SK-N-SH treated with all-trans-retinoic acid at 6 μM for 48 hours (cell line): ENCODE measurements around the gene GRAMD4.
A peak's percentile ranks its signal among the peaks of the same experiment; 100 is the strongest.

Experiments used
- ATAC-seq: fragments of 200-7000 bp; cut with Tn5 transposase; 3 replicates; pipeline ENCODE4 v1.9.1; 2020; ENCODE audit warnings: mild to moderate bottlenecking, moderate library complexity
- BACH2 ChIP-seq: fragments of 250-450 bp; sonication (Bioruptor Pico); IDR thresholded peaks from 2 replicates; pipeline ENCODE4 v1.9.0; 2021; ENCODE audit warnings: mild to moderate bottlenecking, borderline replicate concordance
- CSDC2 ChIP-seq: fragments of 250-450 bp; sonication (Bioruptor Pico); IDR thresholded peaks from 2 replicates; pipeline ENCODE4 v1.5.0; 2020; ENCODE audit warnings: mild to moderate bottlenecking, moderate library complexity
- GLIS3 ChIP-seq: fragments of 250-450 bp; sonication (Bioruptor Pico); IDR thresholded peaks from 2 replicates; pipeline ENCODE4 v1.5.0; 2020; ENCODE audit warnings: mild to moderate bottlenecking, moderate library complexity
- PPARA ChIP-seq: fragments of 250-450 bp; sonication (Bioruptor Pico); IDR thresholded peaks from 2 replicates; pipeline ENCODE4 v1.5.0; 2020; ENCODE audit warnings: mild to moderate bottlenecking, borderline replicate concordance
- SNAI2 ChIP-seq: fragments of 250-450 bp; sonication (Bioruptor Pico); IDR thresholded peaks from 2 replicates; pipeline ENCODE4 v1.5.0; 2020; ENCODE audit warnings: mild to moderate bottlenecking, moderate library complexity
- TCF4 ChIP-seq: fragments of 250-450 bp; sonication (Bioruptor Pico); IDR thresholded peaks from 2 replicates; pipeline ENCODE4 v1.8.0; 2021; ENCODE audit warnings: mild to moderate bottlenecking, moderate library complexity, borderline replicate concordance
- ZC3H10 ChIP-seq: fragments of 250-450 bp; sonication (Bioruptor Pico); IDR thresholded peaks from 2 replicates; pipeline ENCODE4 v1.5.1; 2021; ENCODE audit warnings: mild to moderate bottlenecking, moderate library complexity
- ZFP30 ChIP-seq: fragments of 450-650 bp; formaldehyde crosslinking; IDR thresholded peaks from 2 replicates; pipeline ENCODE4 v1.5.0; 2022; ENCODE audit warnings: mild to moderate bottlenecking, moderate library complexity
- ZNF565 ChIP-seq: fragments of 450-650 bp; formaldehyde crosslinking; conservative IDR thresholded peaks from 2 replicates; pipeline ENCODE4 v1.5.0; 2020; ENCODE audit warnings: low read depth, mild to moderate bottlenecking, moderate library complexity
- ZNF70 ChIP-seq: fragments of 450-650 bp; formaldehyde crosslinking; IDR thresholded peaks from 2 replicates; pipeline ENCODE4 v1.5.0; 2020; ENCODE audit warnings: mild to moderate bottlenecking, moderate library complexity
- TF ChIP-seq, protein P1 (sequence below): fragments of 250-450 bp; sonication (Bioruptor Pico); IDR thresholded peaks from 2 replicates; pipeline ENCODE4 v1.8.0; 2021; ENCODE audit warnings: low read depth, mild to moderate bottlenecking, moderate library complexity, borderline replicate concordance
- TF ChIP-seq, protein P2 (sequence below): fragments of 250-450 bp; sonication (Bioruptor Pico); IDR thresholded peaks from 2 replicates; pipeline ENCODE4 v1.8.0; 2020; ENCODE audit warnings: mild to moderate bottlenecking, moderate library complexity, borderline replicate concordance
- TF ChIP-seq, protein P3 (sequence below): fragments of 250-450 bp; sonication (Bioruptor Pico); IDR thresholded peaks from 2 replicates; pipeline ENCODE4 v1.5.0; 2020; ENCODE audit warnings: mild to moderate bottlenecking, moderate library complexity
- TF ChIP-seq, protein P4 (sequence below): fragments of 250-450 bp; sonication (Bioruptor Pico); IDR thresholded peaks from 2 replicates; pipeline ENCODE4 v1.5.1; 2021; ENCODE audit warnings: mild to moderate bottlenecking, moderate library complexity

The GRAMD4 gene

DNA sequence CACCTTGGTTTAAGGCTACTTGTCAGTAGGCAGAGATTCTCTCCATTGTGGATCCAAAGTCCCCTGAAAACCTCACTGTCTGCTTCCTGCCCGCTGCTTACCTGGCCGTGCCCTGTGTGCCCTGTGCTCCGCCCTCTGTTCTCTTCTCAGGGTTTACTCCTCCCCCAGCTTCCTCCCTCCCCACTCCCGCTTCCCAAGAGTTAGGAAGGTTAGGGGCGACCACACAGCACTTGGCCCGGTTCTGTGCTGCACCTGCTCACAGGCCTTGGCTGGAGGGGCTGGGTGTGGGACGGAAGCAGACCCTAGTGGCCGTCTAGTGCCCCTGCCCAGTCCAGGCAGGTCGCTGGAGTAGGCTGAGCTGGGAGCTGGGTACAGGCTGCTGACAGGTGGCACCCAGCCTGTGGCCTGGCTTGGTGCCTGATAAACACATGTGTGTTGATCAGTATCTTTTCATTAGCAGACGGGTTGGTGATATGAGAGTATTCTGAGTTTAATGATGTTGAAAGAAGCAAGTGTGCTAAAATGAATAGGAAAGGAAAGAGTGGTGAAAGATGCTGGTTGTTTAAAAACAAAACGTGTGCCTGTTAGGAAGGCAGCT is 40.5 kb downstream of the GRAMD4 start:
- ATAC-seq, result peak; percentile 45; the same call in 2 of the 3 replicates
- TF ChIP-seq PPARA (CRISPR knock-in tag) (no peak), ZFP30 (CRISPR knock-in tag) (no peak), TCF4 (peak; percentile 75; the same call in 1 of the 2 replicates)
- TF ChIP-seq, protein P1, sequence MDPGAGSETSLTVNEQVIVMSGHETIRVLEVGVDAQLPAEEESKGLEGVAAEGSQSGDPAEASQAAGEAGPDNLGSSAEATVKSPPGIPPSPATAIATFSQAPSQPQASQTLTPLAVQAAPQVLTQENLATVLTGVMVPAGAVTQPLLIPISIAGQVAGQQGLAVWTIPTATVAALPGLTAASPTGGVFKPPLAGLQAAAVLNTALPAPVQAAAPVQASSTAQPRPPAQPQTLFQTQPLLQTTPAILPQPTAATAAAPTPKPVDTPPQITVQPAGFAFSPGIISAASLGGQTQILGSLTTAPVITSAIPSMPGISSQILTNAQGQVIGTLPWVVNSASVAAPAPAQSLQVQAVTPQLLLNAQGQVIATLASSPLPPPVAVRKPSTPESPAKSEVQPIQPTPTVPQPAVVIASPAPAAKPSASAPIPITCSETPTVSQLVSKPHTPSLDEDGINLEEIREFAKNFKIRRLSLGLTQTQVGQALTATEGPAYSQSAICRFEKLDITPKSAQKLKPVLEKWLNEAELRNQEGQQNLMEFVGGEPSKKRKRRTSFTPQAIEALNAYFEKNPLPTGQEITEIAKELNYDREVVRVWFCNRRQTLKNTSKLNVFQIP, result no peak

DNA sequence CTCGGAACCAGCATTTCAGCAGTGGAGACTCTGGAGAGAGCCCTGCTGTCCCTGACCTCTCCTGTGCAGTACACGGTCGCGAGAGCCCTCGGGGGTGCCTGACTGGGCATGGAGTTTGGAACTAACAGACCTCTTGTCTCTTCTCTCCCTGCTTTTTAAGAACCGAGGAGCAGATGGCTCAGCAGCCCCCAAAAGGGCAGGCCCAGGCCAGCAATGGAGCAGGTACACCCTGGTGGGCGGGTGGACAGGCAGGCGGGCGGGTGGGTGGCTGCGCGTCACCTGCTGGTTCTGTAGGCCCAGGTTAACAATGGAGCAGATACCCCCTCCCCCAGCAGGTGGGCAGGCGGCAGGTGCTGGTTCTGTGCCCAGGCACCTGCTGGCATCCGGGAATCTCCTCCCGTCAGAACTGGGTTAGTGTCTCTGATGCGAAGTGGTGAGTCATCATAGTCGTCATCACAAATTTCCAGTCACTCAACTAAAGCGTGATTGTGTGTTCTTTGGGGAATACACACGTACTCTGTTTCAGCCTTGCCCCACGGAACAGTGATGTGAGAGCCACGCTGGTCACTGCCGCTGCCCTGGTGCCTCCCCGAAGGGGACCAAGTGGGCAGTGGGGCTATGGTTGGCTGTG is 41.1 kb downstream of the GRAMD4 start:
- TF ChIP-seq, protein P2, sequence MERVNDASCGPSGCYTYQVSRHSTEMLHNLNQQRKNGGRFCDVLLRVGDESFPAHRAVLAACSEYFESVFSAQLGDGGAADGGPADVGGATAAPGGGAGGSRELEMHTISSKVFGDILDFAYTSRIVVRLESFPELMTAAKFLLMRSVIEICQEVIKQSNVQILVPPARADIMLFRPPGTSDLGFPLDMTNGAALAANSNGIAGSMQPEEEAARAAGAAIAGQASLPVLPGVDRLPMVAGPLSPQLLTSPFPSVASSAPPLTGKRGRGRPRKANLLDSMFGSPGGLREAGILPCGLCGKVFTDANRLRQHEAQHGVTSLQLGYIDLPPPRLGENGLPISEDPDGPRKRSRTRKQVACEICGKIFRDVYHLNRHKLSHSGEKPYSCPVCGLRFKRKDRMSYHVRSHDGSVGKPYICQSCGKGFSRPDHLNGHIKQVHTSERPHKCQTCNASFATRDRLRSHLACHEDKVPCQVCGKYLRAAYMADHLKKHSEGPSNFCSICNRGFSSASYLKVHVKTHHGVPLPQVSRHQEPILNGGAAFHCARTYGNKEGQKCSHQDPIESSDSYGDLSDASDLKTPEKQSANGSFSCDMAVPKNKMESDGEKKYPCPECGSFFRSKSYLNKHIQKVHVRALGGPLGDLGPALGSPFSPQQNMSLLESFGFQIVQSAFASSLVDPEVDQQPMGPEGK (CRISPR knock-in tag), result no peak
- TF ChIP-seq, protein P1, result no peak
- 0 out of 2 replicates have a peak, but pooled peaks have one; percentile 47 for TF ChIP-seq SNAI2 (CRISPR knock-in tag)
- TF ChIP-seq, all 23 proteins: peak for 1
- peak; percentile 58 for ATAC-seq

DNA sequence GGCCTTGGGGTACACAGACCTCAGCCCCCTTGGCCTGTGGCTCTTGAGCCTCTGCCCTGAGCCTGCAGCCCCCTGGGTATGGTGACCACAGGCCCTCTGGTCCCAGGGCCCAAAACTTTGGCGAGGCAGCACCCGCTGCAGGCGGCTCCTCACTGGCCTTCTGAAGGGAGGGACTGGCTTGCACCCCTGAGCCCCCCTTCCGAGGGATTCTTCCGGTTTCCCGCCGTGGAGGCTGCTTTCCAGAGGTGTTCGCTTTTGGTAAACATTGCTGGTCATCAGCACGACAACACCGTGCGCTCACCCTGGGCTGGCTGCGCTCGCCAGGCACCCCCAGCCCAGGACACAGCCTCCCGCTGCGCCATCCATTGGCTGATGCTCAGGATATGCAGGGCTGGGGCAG is 42.0 kb downstream of the GRAMD4 start:
- no peak for ATAC-seq

DNA sequence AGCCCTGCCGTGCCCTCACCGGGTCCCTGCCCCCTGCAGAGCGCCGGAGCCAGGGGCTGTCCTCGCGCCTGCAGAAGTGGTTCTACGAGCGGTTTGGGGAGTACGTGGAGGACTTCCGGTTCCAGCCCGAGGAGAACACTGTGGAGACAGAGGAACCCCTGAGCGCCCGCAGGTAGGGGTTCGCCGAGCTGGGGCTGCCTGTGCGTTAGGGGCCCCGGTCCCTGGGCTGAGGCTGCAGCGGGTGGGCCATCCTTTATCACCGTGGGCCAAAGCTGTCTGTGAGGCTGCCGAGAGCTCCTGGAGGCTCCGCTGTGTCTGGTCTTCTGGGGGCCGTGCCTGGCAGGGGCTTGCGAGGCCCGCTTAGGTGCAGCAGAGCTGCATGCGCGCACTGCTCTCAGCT is 42.8 kb downstream of the GRAMD4 start:
- TF ChIP-seq CSDC2 (CRISPR knock-in tag), result no peak
- TF ChIP-seq ZNF70, result no peak
- TF ChIP-seq, all 23 proteins: peak for 0
- no peak for ATAC-seq

More for the DNA sequence above, 42.0 kb downstream of the GRAMD4 start:
- no peak for TF ChIP-seq ZC3H10 (CRISPR knock-in tag)
- no peak for TF ChIP-seq ZNF565

DNA sequence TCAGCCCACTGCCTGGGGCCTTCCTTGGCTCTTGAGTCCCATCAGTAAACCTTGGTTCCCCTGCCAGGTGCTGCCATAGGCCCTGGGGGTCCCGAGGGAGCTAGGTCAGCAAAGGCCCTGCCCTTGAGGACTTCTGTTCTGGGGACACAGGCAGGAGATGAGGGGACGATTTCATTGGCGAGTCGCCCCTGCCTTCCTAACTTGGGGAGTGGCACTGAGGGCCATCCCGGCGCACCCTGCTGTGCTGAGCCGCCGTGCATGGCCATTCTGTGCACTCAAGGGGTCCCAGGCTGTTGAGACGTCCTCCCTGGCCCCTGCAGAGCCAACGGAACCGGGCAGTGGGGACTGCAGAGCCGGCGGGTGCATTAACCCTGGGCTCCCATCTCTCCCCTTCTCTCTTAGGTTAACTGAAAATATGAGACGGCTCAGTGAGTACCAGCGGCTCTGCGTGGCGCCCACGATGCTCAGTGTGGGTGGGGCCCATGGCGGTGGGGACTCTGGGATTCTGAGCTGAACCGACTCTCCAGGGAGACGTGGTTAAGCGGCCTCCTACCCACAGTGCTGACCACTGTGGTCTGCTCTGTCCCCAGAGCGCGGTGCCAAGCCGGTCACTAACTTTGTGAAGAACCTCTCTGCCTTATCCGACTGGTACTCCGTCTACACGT is 43.4 kb downstream of the GRAMD4 start:
- ATAC-seq, result no peak
- TF ChIP-seq, protein P3, sequence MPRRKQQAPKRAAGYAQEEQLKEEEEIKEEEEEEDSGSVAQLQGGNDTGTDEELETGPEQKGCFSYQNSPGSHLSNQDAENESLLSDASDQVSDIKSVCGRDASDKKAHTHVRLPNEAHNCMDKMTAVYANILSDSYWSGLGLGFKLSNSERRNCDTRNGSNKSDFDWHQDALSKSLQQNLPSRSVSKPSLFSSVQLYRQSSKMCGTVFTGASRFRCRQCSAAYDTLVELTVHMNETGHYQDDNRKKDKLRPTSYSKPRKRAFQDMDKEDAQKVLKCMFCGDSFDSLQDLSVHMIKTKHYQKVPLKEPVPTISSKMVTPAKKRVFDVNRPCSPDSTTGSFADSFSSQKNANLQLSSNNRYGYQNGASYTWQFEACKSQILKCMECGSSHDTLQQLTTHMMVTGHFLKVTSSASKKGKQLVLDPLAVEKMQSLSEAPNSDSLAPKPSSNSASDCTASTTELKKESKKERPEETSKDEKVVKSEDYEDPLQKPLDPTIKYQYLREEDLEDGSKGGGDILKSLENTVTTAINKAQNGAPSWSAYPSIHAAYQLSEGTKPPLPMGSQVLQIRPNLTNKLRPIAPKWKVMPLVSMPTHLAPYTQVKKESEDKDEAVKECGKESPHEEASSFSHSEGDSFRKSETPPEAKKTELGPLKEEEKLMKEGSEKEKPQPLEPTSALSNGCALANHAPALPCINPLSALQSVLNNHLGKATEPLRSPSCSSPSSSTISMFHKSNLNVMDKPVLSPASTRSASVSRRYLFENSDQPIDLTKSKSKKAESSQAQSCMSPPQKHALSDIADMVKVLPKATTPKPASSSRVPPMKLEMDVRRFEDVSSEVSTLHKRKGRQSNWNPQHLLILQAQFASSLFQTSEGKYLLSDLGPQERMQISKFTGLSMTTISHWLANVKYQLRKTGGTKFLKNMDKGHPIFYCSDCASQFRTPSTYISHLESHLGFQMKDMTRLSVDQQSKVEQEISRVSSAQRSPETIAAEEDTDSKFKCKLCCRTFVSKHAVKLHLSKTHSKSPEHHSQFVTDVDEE (CRISPR knock-in tag), result no peak
- TF ChIP-seq, protein P1, result no peak

DNA sequence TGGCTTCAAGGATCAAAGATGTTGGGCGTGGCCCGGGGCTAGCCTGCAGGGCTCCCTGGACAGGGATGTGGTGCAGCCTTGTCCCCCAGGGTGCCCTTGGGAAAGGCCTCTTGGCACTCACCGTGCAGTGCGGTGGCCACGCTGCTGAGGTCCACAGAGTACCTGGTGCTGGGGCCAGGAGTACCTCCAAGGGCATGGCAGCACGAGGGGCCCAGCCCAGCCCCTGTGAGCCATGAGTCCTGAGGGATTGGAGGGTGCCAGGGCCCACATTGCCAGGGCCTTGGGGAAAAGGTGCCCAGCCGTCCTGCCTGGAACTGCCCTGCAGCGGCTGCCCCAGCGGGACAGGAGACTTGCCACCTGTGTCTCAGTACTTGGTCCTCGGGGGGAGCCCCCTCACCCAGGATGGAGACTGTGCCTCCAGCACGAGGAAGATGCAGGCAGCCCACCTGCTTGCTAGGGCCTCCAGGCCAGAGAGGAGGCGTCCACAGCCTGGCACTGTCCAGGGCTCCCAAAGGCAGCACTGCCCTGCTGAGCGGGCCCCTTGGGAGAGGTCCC is 44.2 kb downstream of the GRAMD4 start:
- no peak for TF ChIP-seq GLIS3 (CRISPR knock-in tag)
- TF ChIP-seq, protein P4, sequence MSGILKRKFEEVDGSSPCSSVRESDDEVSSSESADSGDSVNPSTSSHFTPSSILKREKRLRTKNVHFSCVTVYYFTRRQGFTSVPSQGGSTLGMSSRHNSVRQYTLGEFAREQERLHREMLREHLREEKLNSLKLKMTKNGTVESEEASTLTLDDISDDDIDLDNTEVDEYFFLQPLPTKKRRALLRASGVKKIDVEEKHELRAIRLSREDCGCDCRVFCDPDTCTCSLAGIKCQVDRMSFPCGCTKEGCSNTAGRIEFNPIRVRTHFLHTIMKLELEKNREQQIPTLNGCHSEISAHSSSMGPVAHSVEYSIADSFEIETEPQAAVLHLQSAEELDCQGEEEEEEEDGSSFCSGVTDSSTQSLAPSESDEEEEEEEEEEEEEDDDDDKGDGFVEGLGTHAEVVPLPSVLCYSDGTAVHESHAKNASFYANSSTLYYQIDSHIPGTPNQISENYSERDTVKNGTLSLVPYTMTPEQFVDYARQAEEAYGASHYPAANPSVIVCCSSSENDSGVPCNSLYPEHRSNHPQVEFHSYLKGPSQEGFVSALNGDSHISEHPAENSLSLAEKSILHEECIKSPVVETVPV (CRISPR knock-in tag), result no peak
- no peak for TF ChIP-seq BACH2 (CRISPR knock-in tag)
- TF ChIP-seq SNAI2 (CRISPR knock-in tag), result no peak
- TF ChIP-seq ZC3H10 (CRISPR knock-in tag), result no peak
- no peak for TF ChIP-seq TCF4
- TF ChIP-seq CSDC2 (CRISPR knock-in tag), result no peak
- TF ChIP-seq, all 23 proteins: peak for 0
- no peak for ATAC-seq
